ENCODE measurements around the gene HLCS. TPM values are rescaled to one million over a fixed set of nuclear protein-coding genes. Genes with fewer than 3 reads are reported as not detected.

Gene HLCS
- polyA plus RNA-seq, 1 of the 3 experiments (the other 2 are of a cell fraction), result 13.0 TPM

- DNase-seq, result no peak
- H3K27me3 ChIP-seq (ENCODE audit: insufficient read depth), result no peaks in the 10 kb centered on the region
- H3K4me1 ChIP-seq (ENCODE audit: control insufficient read depth in 1 of 2, insufficient read depth in 2 of 2, low read depth in 1 of 2, low read length in 1 of 2), result peaks cover 3 to 13% of the 10 kb centered on the region in 2 experiments; a peak in 3 of 4 replicates
- ChIA-PET CTCF (interaction anchor here (1.1 to 1.3 kb wide), 3 partner anchors 9 to 83 kb away, joined by 3 to 6 read pairs (median 6); no protein-coding TSS in a partner anchor), POLR2A (no interaction called here)
- no peak overlapping the region for H3K4me3 ChIP-seq (ENCODE audit: low read depth in 2 of 2, low read length in 1 of 2)
- H3K9me3 ChIP-seq, result no peaks in the 10 kb centered on the region
- H2AFZ ChIP-seq (ENCODE audit: low read depth), result no peak overlapping the region
- H3K9me2 ChIP-seq, result no peaks in the 10 kb centered on the region
- TF ChIP-seq NRF1 (IDR thresholded peaks at IDR 0.05; ENCODE audit: low read depth, low read length) (no peak), USF1 (IDR thresholded peaks at IDR 0.05; ENCODE audit: borderline replicate concordance, low read depth) (no peak), MXI1 (IDR thresholded peaks at IDR 0.05; ENCODE audit: low read depth, low read length) (no peak), CHD2 (IDR thresholded peaks at IDR 0.05; ENCODE audit: low read length, partially characterized antibody) (no peak), MAX (IDR thresholded peaks at IDR 0.05; ENCODE audit: low read depth) (no peak), PBX3 (IDR thresholded peaks at IDR 0.05) (no peak), FOSL2 (IDR thresholded peaks at IDR 0.05; ENCODE audit: borderline replicate concordance, low read depth) (no peak), JUND (IDR thresholded peaks at IDR 0.05) (no peak), FOXM1 (IDR thresholded peaks at IDR 0.05; ENCODE audit: low read depth) (no peak), ZBTB33 (IDR thresholded peaks at IDR 0.05; ENCODE audit: borderline replicate concordance, low read depth) (no peak), EP300 (IDR thresholded peaks at IDR 0.05; ENCODE audit: borderline replicate concordance in 1 of 2, low read depth in 1 of 2, low read length in 1 of 2) (no peak), ELF1 (IDR thresholded peaks at IDR 0.05) (no peak), TAF1 (IDR thresholded peaks at IDR 0.05; ENCODE audit: borderline replicate concordance, low read depth, low read length) (no peak), GATA2 (CRISPR knock-in tag; IDR thresholded peaks at IDR 0.05) (no peak), GABPA (IDR thresholded peaks at IDR 0.05; ENCODE audit: low read depth) (no peak), POLR2AphosphoS5 (IDR thresholded peaks at IDR 0.05; ENCODE audit: low read depth, low read length) (no peak), RFX5 (IDR thresholded peaks at IDR 0.05; ENCODE audit: low read length) (no peak), YY1 (IDR thresholded peaks at IDR 0.05; ENCODE audit: low read depth) (no peak), REST (IDR thresholded peaks at IDR 0.05; ENCODE audit: low read depth, low read length) (no peak)
- no peaks in the 10 kb centered on the region; the same call in 1 of the 2 replicates for H4K20me1 ChIP-seq (ENCODE audit: insufficient read depth)
- H3F3A ChIP-seq (replicated peaks; ENCODE audit: insufficient read depth), result peaks cover 11% of the 10 kb centered on the region
- no peak overlapping the region for H3K27ac ChIP-seq (ENCODE audit: low read depth in 2 of 2, low read length in 1 of 2)
- H3K79me2 ChIP-seq (ENCODE audit: insufficient read depth), result no peaks in the 10 kb centered on the region
- H3K4me2 ChIP-seq, result no peak overlapping the region
- WGBS (ENCODE audit: low lambda C conversion rate), result 98% methylated on average over 10 of the region's 10 CpGs
- no peak overlapping the region for H3K9ac ChIP-seq
- H3K36me3 ChIP-seq (replicated peaks in 1 of 2; ENCODE audit: control insufficient read depth in 1 of 2, insufficient read depth in 2 of 2, low read length in 1 of 2), result no peaks in the 10 kb centered on the region
Observed at GRCh38 chr21:36845070-36845469, 121.4 kb downstream of the HLCS start.
